ENCODE data around the gene LCN10.

The LCN10 gene

DNA sequence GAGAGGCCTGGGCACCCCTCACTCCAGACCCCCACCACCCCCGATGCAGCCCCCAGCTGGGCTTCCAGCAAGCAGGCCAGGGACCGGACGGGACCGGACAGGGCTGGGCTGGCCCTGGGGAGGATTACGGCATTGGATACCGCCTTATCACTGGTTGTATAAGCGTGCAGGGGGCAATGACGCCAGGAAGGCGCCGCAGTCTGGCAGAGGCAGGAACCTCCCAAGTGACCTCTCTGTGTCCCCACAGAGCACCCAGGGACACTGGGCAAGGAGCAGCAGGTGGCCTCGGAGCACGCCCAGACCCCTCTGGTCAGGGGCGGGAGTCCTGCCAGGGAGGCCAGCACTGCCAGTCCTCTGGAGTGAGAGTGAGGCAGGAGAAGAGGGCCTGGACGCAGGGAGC is 22.3 kb upstream of the LCN10 start:
- H4K20me1 ChIP-seq (ENCODE audit: insufficient read depth, low read length), result no peaks in the 10 kb centered on the region
- no peak overlapping the region for H2AFZ ChIP-seq (ENCODE audit: low read depth, low read length)
- H3K4me3 ChIP-seq (ENCODE audit: low read length), result no peak overlapping the region
- H3K9me3 ChIP-seq (ENCODE audit: insufficient read depth, low read length), result no peaks in the 10 kb centered on the region
- H3K27ac ChIP-seq (ENCODE audit: low read length), result no peak overlapping the region
- no peak overlapping the region for H3K9ac ChIP-seq (ENCODE audit: low read length)
- H3K27me3 ChIP-seq (ENCODE audit: low read depth, low read length), result peaks cover 16% of the 10 kb centered on the region
- TF ChIP-seq, protein P1, sequence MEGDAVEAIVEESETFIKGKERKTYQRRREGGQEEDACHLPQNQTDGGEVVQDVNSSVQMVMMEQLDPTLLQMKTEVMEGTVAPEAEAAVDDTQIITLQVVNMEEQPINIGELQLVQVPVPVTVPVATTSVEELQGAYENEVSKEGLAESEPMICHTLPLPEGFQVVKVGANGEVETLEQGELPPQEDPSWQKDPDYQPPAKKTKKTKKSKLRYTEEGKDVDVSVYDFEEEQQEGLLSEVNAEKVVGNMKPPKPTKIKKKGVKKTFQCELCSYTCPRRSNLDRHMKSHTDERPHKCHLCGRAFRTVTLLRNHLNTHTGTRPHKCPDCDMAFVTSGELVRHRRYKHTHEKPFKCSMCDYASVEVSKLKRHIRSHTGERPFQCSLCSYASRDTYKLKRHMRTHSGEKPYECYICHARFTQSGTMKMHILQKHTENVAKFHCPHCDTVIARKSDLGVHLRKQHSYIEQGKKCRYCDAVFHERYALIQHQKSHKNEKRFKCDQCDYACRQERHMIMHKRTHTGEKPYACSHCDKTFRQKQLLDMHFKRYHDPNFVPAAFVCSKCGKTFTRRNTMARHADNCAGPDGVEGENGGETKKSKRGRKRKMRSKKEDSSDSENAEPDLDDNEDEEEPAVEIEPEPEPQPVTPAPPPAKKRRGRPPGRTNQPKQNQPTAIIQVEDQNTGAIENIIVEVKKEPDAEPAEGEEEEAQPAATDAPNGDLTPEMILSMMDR (IDR thresholded peaks at IDR 0.05; ENCODE audit: low read depth, low read length), result no peak
- TF ChIP-seq EZH2phosphoT487 (IDR thresholded peaks at IDR 0.05; ENCODE audit: low read depth), result no peak
- peaks cover 25% of the 10 kb centered on the region for H3K4me1 ChIP-seq (ENCODE audit: low read length)
- no peaks in the 10 kb centered on the region for H3K79me2 ChIP-seq (ENCODE audit: low read length)
- H3K36me3 ChIP-seq (replicated peaks; ENCODE audit: low read depth, low read length), result no peaks in the 10 kb centered on the region
- peak overlapping the region; percentile 72; the same call in 1 of the 2 replicates for H3K4me2 ChIP-seq (ENCODE audit: low read length)

DNA sequence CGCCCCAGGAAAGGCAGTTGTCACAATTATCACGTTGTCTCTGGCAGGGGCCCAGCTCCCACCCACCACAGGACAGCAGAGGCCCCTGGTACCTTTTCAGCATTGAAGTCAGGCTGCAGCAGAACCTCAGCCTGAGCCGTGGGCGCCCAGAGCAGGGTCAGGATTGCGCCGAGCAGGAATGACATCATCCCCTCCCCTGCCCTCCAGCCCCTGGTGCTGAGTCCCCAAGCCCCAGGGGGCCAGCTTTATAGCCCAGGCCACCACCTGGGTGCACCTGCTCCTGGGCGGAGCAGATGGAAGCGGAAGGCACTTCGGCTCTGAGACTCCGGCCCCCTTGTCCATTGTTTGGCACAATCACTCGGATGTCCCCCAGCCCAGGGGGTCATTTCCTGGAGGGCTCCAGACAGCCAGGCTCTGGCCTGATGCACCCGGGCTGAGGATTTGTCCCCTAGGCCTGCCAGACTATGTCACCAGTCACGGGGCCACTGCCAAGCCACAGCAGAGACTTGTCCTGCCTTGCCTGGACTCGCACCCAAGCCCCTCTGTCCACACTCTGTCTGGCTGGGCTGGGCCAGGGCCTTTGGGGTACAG is 21.7 kb upstream of the LCN10 start, which contains the start of gene LCN15:
TSS of gene LCN15 (minus strand) at position 218 of the 591 bp plus-strand sequence. CDS start at position 188, 30 bp downstream.
- TF ChIP-seq, protein P1 (IDR thresholded peaks at IDR 0.05; ENCODE audit: low read depth, low read length), result no peak
- TF ChIP-seq EZH2phosphoT487 (IDR thresholded peaks at IDR 0.05; ENCODE audit: low read depth), result no peak
- no peak within 1 kb of the TSS for H2AFZ ChIP-seq (ENCODE audit: low read depth, low read length)
- H3K27me3 ChIP-seq (ENCODE audit: low read depth, low read length), result peaks cover 16% of the 10 kb centered on the region
- no peak within 1 kb of the TSS for H3K27ac ChIP-seq (ENCODE audit: low read length)
- H3K9ac ChIP-seq (ENCODE audit: low read length), result no peak within 1 kb of the TSS
- no peaks in the 10 kb centered on the region for H3K79me2 ChIP-seq (ENCODE audit: low read length)
- no peaks in the 10 kb centered on the region for H3K9me3 ChIP-seq (ENCODE audit: insufficient read depth, low read length)
- H3K36me3 ChIP-seq (replicated peaks; ENCODE audit: low read depth, low read length), result no peaks in the 10 kb centered on the region
- H3K4me1 ChIP-seq (ENCODE audit: low read length), result peaks cover 25% of the 10 kb centered on the region
- H3K4me3 ChIP-seq (ENCODE audit: low read length), result peak within 1 kb of the TSS; percentile 68; the same call in 1 of the 2 replicates
- H3K4me2 ChIP-seq (ENCODE audit: low read length), result peak within 1 kb of the TSS; percentile 72
- H4K20me1 ChIP-seq (ENCODE audit: insufficient read depth, low read length), result no peaks in the 10 kb centered on the region

DNA sequence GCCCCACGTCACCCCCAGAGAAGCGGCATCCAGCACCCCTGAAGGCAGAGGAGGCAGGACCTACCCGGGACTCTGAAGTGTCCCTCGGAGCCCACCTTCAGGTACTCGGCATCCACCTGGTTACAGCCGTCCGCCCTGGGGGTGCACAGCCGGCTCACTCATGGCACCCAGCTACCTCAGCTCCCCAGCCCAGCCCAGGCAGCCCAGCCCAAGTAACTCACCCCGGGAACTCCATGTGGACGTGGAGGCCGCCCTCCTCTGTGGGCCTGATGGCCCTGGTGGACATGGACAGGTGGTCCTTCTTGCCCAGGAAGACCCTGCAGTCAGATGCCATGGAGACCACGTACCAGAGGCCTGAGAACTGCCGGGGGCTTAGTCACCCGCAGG is 20.9 kb upstream of the LCN10 start:
- TF ChIP-seq, protein P1 (IDR thresholded peaks at IDR 0.05; ENCODE audit: low read depth, low read length), result no peak
- no peak for TF ChIP-seq EZH2phosphoT487 (IDR thresholded peaks at IDR 0.05; ENCODE audit: low read depth)
- Histone ChIP-seq H3K9ac (ENCODE audit: low read length) (no peak overlapping the region), H3K9me3 (ENCODE audit: insufficient read depth, low read length) (no peaks in the 10 kb centered on the region), H3K4me3 (ENCODE audit: low read length) (no peak overlapping the region), H3K4me2 (ENCODE audit: low read length) (no peak overlapping the region), H3K36me3 (replicated peaks; ENCODE audit: low read depth, low read length) (no peaks in the 10 kb centered on the region), H3K79me2 (ENCODE audit: low read length) (no peaks in the 10 kb centered on the region), H4K20me1 (ENCODE audit: insufficient read depth, low read length) (no peaks in the 10 kb centered on the region), H3K27me3 (ENCODE audit: low read depth, low read length) (peaks cover 16% of the 10 kb centered on the region), H2AFZ (ENCODE audit: low read depth, low read length) (no peak overlapping the region), H3K4me1 (ENCODE audit: low read length) (peaks cover 25% of the 10 kb centered on the region), H3K27ac (ENCODE audit: low read length) (no peak overlapping the region)

DNA sequence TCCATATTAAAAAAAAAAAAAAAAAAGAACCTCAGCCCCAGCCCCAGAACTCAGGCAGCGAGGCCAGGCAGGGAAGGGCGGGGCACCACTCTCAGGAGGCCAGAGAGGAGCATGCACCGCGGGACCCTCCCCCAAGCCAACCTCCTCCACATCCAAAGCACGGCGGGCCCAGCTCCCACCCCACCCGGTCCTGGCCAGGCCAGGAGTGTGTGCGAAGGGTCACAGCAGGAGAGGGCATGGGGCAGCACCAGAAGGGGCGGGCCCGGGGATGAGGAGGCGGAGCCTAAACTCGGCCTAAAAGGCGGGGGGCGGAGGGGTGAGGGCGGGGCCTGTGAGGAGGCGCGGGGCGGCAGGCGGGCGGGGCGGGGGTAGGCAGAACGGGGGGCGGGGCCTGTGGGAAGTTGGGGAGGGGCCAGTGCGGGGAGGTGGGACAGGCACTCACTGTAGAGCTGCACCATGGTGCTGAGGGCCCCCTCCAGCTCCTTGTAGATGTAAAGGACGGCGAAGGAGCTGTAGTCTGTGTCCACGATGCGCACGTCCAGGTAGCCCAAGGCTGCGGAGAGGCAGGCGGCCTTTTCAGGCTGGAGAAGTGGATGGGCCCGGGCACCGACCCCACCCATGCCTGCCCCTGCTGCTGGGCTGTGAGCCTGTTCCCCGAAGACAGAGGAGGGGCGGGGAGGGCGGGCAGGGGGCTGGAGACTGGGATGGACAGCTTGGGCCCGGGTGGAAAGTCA is 20.3 kb upstream of the LCN10 start:
- no peak overlapping the region for H3K4me2 ChIP-seq (ENCODE audit: low read length)
- H3K79me2 ChIP-seq (ENCODE audit: low read length), result no peaks in the 10 kb centered on the region
- peaks cover 24% of the 10 kb centered on the region for H3K4me1 ChIP-seq (ENCODE audit: low read length)
- no peaks in the 10 kb centered on the region for H3K9me3 ChIP-seq (ENCODE audit: insufficient read depth, low read length)
- H4K20me1 ChIP-seq (ENCODE audit: insufficient read depth, low read length), result no peaks in the 10 kb centered on the region
- no peak for TF ChIP-seq EZH2phosphoT487 (IDR thresholded peaks at IDR 0.05; ENCODE audit: low read depth)
- TF ChIP-seq, protein P1 (IDR thresholded peaks at IDR 0.05; ENCODE audit: low read depth, low read length), result no peak
- no peak overlapping the region for H2AFZ ChIP-seq (ENCODE audit: low read depth, low read length)
- no peak overlapping the region for H3K4me3 ChIP-seq (ENCODE audit: low read length)
- no peaks in the 10 kb centered on the region for H3K36me3 ChIP-seq (replicated peaks; ENCODE audit: low read depth, low read length)
- H3K27me3 ChIP-seq (ENCODE audit: low read depth, low read length), result peaks cover 14% of the 10 kb centered on the region
- H3K27ac ChIP-seq (ENCODE audit: low read length), result no peak overlapping the region
- H3K9ac ChIP-seq (ENCODE audit: low read length), result no peak overlapping the region

Measured in OCI-LY3 (cell line).